ENCODE data around the gene KRTAP10-6.
"Not testable (repeated sequence)": the region's sequence is repeated elsewhere in the genome, so short reads cannot be mapped to it uniquely, and the experiment has no call there.

KRTAP10-6 gene

GRCh38 chr21:44564099-44564498 lies 28.2 kb downstream of the KRTAP10-6 start:
- DNase-seq (ENCODE audit: low read depth in 2 of 3, low spot score in 1 of 3): no peak

GRCh38 chr21:44558695-44559094 lies 33.6 kb downstream of the KRTAP10-6 start, which contains the start of gene KRTAP10-3:
TSS of gene KRTAP10-3 (minus strand) at chr21:44558795. CDS start at chr21:44558715, 80 bp downstream.
- DNase-seq (ENCODE audit: low read depth in 2 of 3, low spot score in 1 of 3): no peak

- not testable (repeated sequence) for DNase-seq (ENCODE audit: low read depth in 2 of 3, low spot score in 1 of 3)
These were observed 34.0 kb downstream of the KRTAP10-6 start for GRCh38 chr21:44558329-44558675.

- no peak for DNase-seq (ENCODE audit: low read depth in 2 of 3, low spot score in 1 of 3)
These were observed 34.6 kb downstream of the KRTAP10-6 start for GRCh38 chr21:44557491-44558328.

- DNase-seq (ENCODE audit: low read depth in 2 of 3, low spot score in 1 of 3): no peak
These were observed 35.4 kb downstream of the KRTAP10-6 start for GRCh38 chr21:44556879-44557278.

GRCh38 chr21:44555200-44555875 lies 37.0 kb downstream of the KRTAP10-6 start:
- DNase-seq (ENCODE audit: low read depth in 2 of 3, low spot score in 1 of 3): no peak

GRCh38 chr21:44552681-44553080 lies 39.6 kb downstream of the KRTAP10-6 start:
- DNase-seq (ENCODE audit: low read depth in 2 of 3, low spot score in 1 of 3): no peak

- DNase-seq (ENCODE audit: low read depth in 2 of 3, low spot score in 1 of 3): no peak
These were observed 40.2 kb downstream of the KRTAP10-6 start for GRCh38 chr21:44552136-44552535.

- no peak for DNase-seq (ENCODE audit: low read depth in 2 of 3, low spot score in 1 of 3)
These were observed 40.9 kb downstream of the KRTAP10-6 start, which contains the start of gene KRTAP10-2 for GRCh38 chr21:44551340-44551961. TSS of gene KRTAP10-2 (minus strand) at chr21:44551505. CDS start at chr21:44551458, 47 bp downstream.

GRCh38 chr21:44550807-44551206 lies 41.5 kb downstream of the KRTAP10-6 start:
- DNase-seq (ENCODE audit: low read depth in 2 of 3, low spot score in 1 of 3): no peak

- DNase-seq (ENCODE audit: low read depth in 2 of 3, low spot score in 1 of 3): not testable (repeated sequence)
These were observed 42.0 kb downstream of the KRTAP10-6 start for GRCh38 chr21:44550285-44550684.

- DNase-seq (ENCODE audit: low read depth in 2 of 3, low spot score in 1 of 3): no peak
These were observed 42.6 kb downstream of the KRTAP10-6 start for GRCh38 chr21:44549525-44550211.

- no peak for DNase-seq (ENCODE audit: low read depth in 2 of 3, low spot score in 1 of 3)
These were observed 43.4 kb downstream of the KRTAP10-6 start for GRCh38 chr21:44548922-44549321.

- no peak for DNase-seq (ENCODE audit: low read depth in 2 of 3, low spot score in 1 of 3)
These were observed 43.9 kb downstream of the KRTAP10-6 start for GRCh38 chr21:44548381-44548780.

- DNase-seq (ENCODE audit: low read depth in 2 of 3, low spot score in 1 of 3): peak in 1 of 3 donors; percentile 6
These were observed 44.5 kb downstream of the KRTAP10-6 start for GRCh38 chr21:44547656-44548331.

GRCh38 chr21:44544566-44544965 lies 47.7 kb downstream of the KRTAP10-6 start:
- no peak for DNase-seq (ENCODE audit: low read depth in 2 of 3, low spot score in 1 of 3)

- DNase-seq (ENCODE audit: low read depth in 2 of 3, low spot score in 1 of 3): no peak
These were observed 49.6 kb downstream of the KRTAP10-6 start for GRCh38 chr21:44542716-44543115.
